Panc1 (cell line): ENCODE results near the gene BNIP3. TPM values are rescaled to one million over a fixed set of nuclear protein-coding genes. Genes with fewer than 3 reads are reported as not detected.
A peak's percentile ranks its signal among the peaks of the same experiment; 100 is the strongest.

ENCODE experiments used
- ATAC-seq: fragments of 200-7000 bp; cut with Tn5 transposase; 2 replicates; pipeline ENCODE4 v1.9.1; 2020; ENCODE audit warnings: mild to moderate bottlenecking, moderate library complexity
- BruUV-seq: library from RNA; stranded (reverse); fragments of 400-500 nt; replicated peaks from 2 replicates; lab custom pipeline; 2021; lab: Mats Ljungman, UMichigan
- CTCF ChIA-PET: fragments of 300-600 bp; sonication (Branson Sonifier 250); formaldehyde crosslinking; loops from one replicate; lab custom pipeline; 2022; ENCODE audit warnings: antibody characterized with exemption; lab: Charles Lee
- POLR2A ChIA-PET: fragments of 300-600 bp; sonication (Branson Sonifier 250); formaldehyde crosslinking; loops from one replicate; lab custom pipeline; 2022; ENCODE audit warnings: antibody characterized with exemption; lab: Charles Lee
- DNase-seq: peaks from one replicate; pipeline ENCODE4 v3.0.0-alpha.2; 2010; ENCODE audit warnings: low read depth, low spot score
- H3K27ac ChIP-seq: 2 replicates; pipeline ENCODE4 v1.5.1; 2011; ENCODE audit warnings: mild to moderate bottlenecking, low read length, inconsistent platforms
- H3K27me3 ChIP-seq: fragments of 200-500 bp; sonication (Bioruptor generic); 2 replicates; pipeline ENCODE4 v1.6.0; 2014; ENCODE audit warnings: low read length, inconsistent platforms; ENCODE audit not compliant: control insufficient read depth, insufficient read depth
- H3K36me3 ChIP-seq: fragments of 200-500 bp; sonication (Bioruptor generic); 2 replicates; pipeline ENCODE4 v1.5.1; 2014; ENCODE audit warnings: inconsistent platforms, mild to moderate bottlenecking, low read length, moderate library complexity; ENCODE audit not compliant: control insufficient read depth, insufficient read depth
- H3K4me1 ChIP-seq: 2 replicates; pipeline ENCODE4 v1.5.1; 2011; ENCODE audit warnings: inconsistent platforms, mild to moderate bottlenecking, low read length, moderate library complexity; ENCODE audit not compliant: control insufficient read depth, insufficient read depth
- H3K4me3 ChIP-seq, 2 experiments: 2 replicates each; pipeline ENCODE4 v1.5.1; 2011 to 2012; ENCODE audit warnings: low read depth in 2 of 2, low read length in 2 of 2, mild to moderate bottlenecking in 2 of 2, inconsistent platforms in 1 of 2, moderate library complexity in 1 of 2
- H3K9me3 ChIP-seq: fragments of 200-500 bp; sonication (Bioruptor generic); 2 replicates; pipeline ENCODE4 v1.5.1; 2014; ENCODE audit warnings: low read depth, mild to moderate bottlenecking, inconsistent platforms, low read length, moderate library complexity; ENCODE audit not compliant: control insufficient read depth, insufficient read depth
- POLR2AphosphoS5 ChIP-seq: IDR thresholded peaks from 2 replicates; pipeline ENCODE4 v1.6.1; 2012; ENCODE audit warnings: mild to moderate bottlenecking, low read depth, low read length, moderate library complexity
- SIN3A ChIP-seq: IDR thresholded peaks from 2 replicates; pipeline ENCODE4 v1.6.1; 2012; ENCODE audit warnings: low read depth, mild to moderate bottlenecking, low read length, moderate library complexity, borderline replicate concordance; ENCODE audit not compliant: insufficient read depth
- TCF7L2 ChIP-seq: IDR thresholded peaks from 2 replicates; pipeline ENCODE4 v1.6.1; 2011; ENCODE audit warnings: mild to moderate bottlenecking, low read depth, low read length, inconsistent platforms
- in situ Hi-C: cut with HindIII; loops from 2 replicates; pipeline ENCODE4 v1.10.0; 2016; ENCODE audit warnings: low sequenced_read_pairs, low pct_unique_long_range_greater_than_20kb
- intact Hi-C: fragments of 100-400 bp; cut with micrococcal nuclease; formaldehyde crosslinking; loops from one replicate; pipeline ENCODE4 v1.10.0; 2022; ENCODE audit not compliant: unreplicated experiment
- total RNA-seq: library from RNA; stranded (reverse); gene quantifications from one replicate; pipeline ENCODE4 v1.2.1, GENCODE V29; 2021; ENCODE audit not compliant: unreplicated experiment
- TF ChIP-seq, protein P1 (sequence below), 2 experiments: IDR thresholded peaks; 2 replicates each; pipeline ENCODE4 v1.6.1; 2011 to 2012; ENCODE audit warnings: low read depth in 2 of 2, control low read depth in 1 of 2, low read length in 1 of 2, mild to moderate bottlenecking in 1 of 2, moderate library complexity in 1 of 2; ENCODE audit not compliant: insufficient read depth in 1 of 2
- TF ChIP-seq, protein P2 (sequence below): fragments of 450-650 bp; IDR thresholded peaks from 2 replicates; pipeline ENCODE4 v1.5.1; 2017; ENCODE audit warnings: mild to moderate bottlenecking

Gene BNIP3
- total RNA-seq, 1 experiment from 2014 or later = 67.8 TPM

DNA sequence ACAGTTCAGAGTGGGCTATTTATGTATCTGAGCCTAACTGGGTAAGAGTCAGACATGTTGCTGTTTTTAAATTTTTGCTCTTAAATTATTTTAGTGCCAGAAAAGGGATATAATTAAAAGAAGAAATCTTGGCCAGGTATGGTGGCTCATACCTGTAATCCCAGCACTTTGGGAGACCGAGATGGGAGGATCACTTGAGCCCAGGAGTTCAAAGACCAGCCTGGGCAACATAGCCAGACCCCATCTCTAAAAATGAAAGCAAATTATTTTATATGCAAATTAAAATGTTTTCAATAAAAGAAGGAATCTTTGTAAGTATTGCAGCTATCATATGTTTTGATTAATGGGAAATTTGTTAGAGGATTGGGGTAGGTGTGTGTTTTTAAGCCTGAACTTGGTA, 39.3 kb downstream of the BNIP3 start:
- POLR2A ChIA-PET = no interaction called here
- no peaks in the 10 kb centered on the region for H3K27me3 ChIP-seq
- H3K36me3 ChIP-seq = peaks cover 12% of the 10 kb centered on the region
- TSS peak; percentile 41 for BruUV-seq
- H3K4me3 ChIP-seq = no peak overlapping the region
- ATAC-seq = no peak
- CTCF ChIA-PET = interaction anchor here (1.4 kb wide), 1 partner anchor 57 kb away, joined by 7 read pairs; no protein-coding TSS in a partner anchor
- TF ChIP-seq TCF7L2 = no peak
- no peak for TF ChIP-seq SIN3A
- TF ChIP-seq, protein P1, sequence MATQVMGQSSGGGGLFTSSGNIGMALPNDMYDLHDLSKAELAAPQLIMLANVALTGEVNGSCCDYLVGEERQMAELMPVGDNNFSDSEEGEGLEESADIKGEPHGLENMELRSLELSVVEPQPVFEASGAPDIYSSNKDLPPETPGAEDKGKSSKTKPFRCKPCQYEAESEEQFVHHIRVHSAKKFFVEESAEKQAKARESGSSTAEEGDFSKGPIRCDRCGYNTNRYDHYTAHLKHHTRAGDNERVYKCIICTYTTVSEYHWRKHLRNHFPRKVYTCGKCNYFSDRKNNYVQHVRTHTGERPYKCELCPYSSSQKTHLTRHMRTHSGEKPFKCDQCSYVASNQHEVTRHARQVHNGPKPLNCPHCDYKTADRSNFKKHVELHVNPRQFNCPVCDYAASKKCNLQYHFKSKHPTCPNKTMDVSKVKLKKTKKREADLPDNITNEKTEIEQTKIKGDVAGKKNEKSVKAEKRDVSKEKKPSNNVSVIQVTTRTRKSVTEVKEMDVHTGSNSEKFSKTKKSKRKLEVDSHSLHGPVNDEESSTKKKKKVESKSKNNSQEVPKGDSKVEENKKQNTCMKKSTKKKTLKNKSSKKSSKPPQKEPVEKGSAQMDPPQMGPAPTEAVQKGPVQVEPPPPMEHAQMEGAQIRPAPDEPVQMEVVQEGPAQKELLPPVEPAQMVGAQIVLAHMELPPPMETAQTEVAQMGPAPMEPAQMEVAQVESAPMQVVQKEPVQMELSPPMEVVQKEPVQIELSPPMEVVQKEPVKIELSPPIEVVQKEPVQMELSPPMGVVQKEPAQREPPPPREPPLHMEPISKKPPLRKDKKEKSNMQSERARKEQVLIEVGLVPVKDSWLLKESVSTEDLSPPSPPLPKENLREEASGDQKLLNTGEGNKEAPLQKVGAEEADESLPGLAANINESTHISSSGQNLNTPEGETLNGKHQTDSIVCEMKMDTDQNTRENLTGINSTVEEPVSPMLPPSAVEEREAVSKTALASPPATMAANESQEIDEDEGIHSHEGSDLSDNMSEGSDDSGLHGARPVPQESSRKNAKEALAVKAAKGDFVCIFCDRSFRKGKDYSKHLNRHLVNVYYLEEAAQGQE (IDR thresholded peaks at IDR 0.05; ENCODE audit: insufficient read depth in 1 of 2, low read depth in 2 of 2, low read length in 1 of 2) = no peak
- TF ChIP-seq POLR2AphosphoS5 = no peak
- TF ChIP-seq, protein P2, sequence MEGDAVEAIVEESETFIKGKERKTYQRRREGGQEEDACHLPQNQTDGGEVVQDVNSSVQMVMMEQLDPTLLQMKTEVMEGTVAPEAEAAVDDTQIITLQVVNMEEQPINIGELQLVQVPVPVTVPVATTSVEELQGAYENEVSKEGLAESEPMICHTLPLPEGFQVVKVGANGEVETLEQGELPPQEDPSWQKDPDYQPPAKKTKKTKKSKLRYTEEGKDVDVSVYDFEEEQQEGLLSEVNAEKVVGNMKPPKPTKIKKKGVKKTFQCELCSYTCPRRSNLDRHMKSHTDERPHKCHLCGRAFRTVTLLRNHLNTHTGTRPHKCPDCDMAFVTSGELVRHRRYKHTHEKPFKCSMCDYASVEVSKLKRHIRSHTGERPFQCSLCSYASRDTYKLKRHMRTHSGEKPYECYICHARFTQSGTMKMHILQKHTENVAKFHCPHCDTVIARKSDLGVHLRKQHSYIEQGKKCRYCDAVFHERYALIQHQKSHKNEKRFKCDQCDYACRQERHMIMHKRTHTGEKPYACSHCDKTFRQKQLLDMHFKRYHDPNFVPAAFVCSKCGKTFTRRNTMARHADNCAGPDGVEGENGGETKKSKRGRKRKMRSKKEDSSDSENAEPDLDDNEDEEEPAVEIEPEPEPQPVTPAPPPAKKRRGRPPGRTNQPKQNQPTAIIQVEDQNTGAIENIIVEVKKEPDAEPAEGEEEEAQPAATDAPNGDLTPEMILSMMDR = no peak
- intact Hi-C loops = no loop called here
- H3K4me1 ChIP-seq = peaks cover 13% of the 10 kb centered on the region
- no peak overlapping the region for H3K27ac ChIP-seq
- H3K9me3 ChIP-seq = no peaks in the 10 kb centered on the region
- no peak for DNase-seq
- in situ Hi-C loops = no loop called here

DNA sequence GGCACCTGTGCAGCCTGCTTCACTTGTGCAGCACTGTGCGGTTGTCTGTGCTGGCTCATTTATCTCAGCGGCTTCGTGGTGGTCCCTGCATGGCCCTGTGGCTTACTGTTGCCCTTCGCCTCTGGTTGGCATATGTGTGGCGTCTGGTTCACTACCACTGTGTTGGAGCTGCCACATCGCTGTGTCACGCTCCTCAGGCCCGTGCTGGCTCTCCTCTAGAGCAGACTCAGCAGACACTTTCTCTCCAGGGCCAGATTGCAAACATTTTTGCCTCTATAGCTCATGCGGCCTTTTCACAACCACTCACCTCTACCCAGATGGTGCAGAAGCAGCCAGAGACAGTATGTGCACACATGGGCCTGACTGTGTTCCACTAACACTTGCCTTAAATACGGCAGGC, 43.0 kb downstream of the BNIP3 start:
- no peak overlapping the region for H3K27ac ChIP-seq
- in situ Hi-C loops (no loop called here), intact Hi-C loops (no loop called here)
- H3K9me3 ChIP-seq = no peaks in the 10 kb centered on the region
- DNase-seq (no peak), ATAC-seq (no peak)
- no peak for TF ChIP-seq POLR2AphosphoS5
- TF ChIP-seq TCF7L2 = no peak
- TF ChIP-seq, protein P1 (IDR thresholded peaks at IDR 0.05; ENCODE audit: insufficient read depth in 1 of 2, low read depth in 2 of 2, low read length in 1 of 2) = no peak
- no peaks in the 10 kb centered on the region for H3K4me1 ChIP-seq
- H3K4me3 ChIP-seq = no peak overlapping the region
- ChIA-PET CTCF (no interaction called here), POLR2A (no interaction called here)
- H3K27me3 ChIP-seq = no peaks in the 10 kb centered on the region
- BruUV-seq = no TSS peak
- peaks cover 6% of the 10 kb centered on the region for H3K36me3 ChIP-seq
